GM18526 (cell line): ENCODE data around the gene S100P.

Experiments
- POLR2A ChIP-seq: IDR thresholded peaks from 3 replicates; pipeline ENCODE4 v1.6.1; 2011; ENCODE audit not compliant: insufficient read length; ENCODE audit errors: extremely low read depth

Gene S100P

GRCh38 chr4:6693231-6694176 lies at the start of gene S100P:
Gene S100P, plus strand, starts transcription at chr4:6693878. Its CDS starts 55 bp downstream, at chr4:6693933.
- no peak for TF ChIP-seq POLR2A

- no peak for TF ChIP-seq POLR2A
Observed at GRCh38 chr4:6644792-6645530, 48.7 kb upstream of the S100P start.

DNA sequence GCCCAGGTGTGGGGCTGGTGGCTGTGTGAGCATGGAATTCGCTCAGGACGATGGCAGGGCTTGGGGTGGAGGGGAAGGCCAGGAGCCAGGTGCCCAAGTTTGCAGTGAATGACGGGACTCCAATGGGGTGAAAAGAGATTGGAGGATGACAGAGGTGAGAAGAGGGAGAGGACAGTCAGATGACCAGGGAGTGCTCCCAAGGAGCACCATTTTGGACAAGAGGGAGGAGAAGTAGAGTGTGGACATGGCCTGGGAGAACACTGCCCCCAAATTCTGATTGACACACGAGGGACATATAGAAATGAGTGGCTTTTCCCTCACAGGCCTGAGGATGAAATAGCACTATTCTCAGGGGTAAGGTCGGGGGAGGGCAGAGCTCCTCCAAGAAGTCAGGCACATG lies 46.5 kb upstream of the S100P start:
- no peak for TF ChIP-seq POLR2A

DNA sequence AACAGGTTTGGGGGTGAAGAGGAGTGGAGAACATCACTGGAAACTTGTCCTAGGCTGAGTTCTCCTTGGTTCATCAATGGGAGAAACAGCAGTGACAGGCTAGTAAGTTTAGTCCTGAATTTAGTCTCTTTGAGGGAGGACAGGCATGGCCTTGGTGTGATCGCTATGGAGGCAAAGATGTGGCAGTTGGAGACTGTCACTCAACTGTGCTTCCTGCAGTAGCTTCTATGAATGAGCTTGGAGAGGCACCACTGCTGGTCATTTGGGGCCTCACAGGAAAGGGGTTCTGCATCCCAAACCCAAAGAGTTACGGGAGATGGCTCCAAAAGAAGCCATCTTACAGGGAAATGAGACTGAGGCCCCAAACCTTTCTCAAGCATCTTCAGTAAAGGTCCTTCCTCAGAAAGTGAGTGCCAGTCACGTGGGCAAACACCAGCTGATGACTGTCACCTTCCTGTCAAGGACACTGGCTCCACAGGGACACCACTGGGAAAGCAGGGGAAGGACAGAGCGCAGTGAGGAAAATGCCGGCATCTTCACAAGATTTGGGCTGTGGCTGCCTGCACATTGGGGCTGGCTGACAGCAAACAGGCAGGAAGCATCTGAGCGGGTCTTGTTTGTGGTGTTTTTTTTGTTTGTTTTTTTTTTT lies 46.0 kb upstream of the S100P start:
- TF ChIP-seq POLR2A = no peak

- no peak for TF ChIP-seq POLR2A
Observed at GRCh38 chr4:6649216-6649615, 44.5 kb upstream of the S100P start.

- TF ChIP-seq POLR2A = no peak
Observed at GRCh38 chr4:6655924-6656323, 37.8 kb upstream of the S100P start.

DNA sequence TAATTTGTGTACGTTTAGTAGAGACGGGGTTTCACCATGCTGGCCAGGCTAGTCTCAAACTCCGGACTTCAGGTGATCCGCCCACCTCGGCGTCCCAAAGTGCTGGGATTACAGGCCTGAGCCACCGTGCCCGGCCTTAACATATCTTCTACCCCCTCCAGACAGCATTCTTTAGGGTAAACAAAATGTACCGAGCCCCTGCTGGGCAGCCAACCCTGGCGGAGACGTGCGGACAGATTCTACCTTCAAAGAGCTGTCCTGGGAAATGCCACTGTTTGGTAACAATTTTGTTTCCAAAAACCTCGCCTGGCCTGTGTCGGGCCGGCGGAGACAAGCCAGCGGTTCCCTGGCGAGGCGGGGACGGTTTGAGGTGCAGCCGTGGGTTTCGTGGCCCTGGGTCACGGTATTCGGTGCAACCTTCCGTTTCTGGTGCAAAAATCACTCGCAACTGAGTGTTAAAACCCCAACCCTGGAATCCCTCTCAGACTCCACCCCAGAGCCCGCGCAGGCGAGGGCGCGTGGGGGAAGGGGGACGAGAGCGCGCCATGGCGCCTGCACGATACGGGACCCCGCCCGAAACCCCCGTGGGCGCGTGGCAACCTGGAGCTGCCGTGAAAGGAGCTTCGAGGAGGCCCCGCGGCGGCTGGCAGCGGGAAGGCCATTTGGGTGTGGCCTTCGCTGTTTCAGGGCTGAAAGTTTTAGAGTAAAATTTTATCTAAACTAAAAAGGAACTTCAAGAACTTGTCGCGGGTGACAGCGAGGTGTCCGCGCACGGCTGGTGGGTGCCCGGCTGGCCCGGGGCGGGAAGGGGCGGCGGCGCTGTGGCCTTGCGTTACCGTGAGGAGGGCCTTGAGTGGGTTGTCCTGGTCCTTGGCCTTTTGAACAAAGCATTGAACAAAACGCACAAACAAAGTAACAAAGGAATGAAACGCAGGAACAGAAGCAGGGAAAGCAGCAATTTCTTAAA lies 36.2 kb upstream of the S100P start:
- no peak for TF ChIP-seq POLR2A

GRCh38 chr4:6658209-6658595 lies 35.5 kb upstream of the S100P start:
- TF ChIP-seq POLR2A = no peak

DNA sequence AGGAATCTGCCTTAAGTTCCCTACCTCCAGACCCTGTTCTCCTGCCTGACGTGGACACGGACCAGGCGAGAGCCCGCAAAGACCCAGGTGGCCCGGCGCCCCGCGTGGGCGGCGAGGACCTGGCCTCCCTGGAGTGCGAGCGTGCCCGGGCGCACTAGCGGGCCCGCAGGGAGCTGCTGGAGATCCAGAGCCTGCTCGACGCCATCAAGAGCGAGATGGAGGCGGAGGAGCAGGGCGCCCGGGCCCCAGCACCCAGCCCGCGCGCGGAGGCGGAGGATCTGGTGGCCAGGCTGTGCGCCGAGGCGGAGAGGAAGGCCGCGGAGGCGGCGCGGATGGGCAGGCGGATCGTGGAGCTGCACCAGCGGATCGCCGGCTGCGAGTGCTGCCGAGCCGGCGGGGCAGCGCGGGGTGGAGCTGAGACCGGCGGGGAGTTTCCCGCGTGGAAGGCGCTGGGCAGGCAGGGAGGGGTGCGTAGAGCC lies 35.0 kb upstream of the S100P start:
- no peak for TF ChIP-seq POLR2A

- no peak for TF ChIP-seq POLR2A
Observed at GRCh38 chr4:6659897-6660296, 33.8 kb upstream of the S100P start.

DNA sequence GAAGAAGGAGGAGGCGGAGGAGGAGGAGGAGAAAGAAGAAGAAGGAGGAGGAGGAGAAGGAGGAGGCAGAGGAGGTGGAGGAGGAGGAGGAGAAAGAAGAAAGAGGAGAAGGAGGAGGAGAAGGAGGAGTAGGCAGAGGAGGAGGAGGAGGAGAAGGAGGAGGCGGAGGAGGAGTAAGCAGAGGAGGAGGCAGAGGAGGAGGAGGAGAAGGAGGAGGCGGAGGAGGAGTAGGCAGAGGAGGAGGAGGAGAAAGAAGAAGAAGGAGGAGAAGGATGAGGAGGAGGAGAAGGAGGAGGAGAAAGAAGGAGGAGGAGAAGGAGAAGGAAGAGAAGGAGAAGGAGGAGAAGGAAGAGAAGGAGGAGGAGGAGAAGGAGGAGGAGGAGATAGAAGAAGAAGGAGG lies 33.2 kb upstream of the S100P start:
- TF ChIP-seq POLR2A = no peak

DNA sequence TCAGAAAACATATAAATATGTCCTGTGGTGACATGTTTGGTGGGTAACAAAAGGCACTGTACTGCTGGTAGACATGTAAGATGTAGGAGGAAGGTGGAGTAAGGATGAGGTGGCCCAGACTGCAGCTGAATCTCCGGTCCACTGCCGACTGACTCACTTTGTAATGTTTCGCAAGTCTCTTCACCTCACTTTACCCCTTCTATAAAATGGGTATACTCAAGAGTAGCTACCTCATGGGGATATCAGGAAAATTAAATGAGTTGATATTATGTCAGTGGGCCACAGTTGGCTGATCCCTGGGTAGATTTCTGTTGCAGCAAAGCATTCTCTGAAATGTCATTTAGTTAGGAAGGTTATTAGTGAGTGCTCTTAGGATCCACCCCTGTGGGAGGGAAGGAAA lies 31.1 kb upstream of the S100P start:
- TF ChIP-seq POLR2A = no peak

DNA sequence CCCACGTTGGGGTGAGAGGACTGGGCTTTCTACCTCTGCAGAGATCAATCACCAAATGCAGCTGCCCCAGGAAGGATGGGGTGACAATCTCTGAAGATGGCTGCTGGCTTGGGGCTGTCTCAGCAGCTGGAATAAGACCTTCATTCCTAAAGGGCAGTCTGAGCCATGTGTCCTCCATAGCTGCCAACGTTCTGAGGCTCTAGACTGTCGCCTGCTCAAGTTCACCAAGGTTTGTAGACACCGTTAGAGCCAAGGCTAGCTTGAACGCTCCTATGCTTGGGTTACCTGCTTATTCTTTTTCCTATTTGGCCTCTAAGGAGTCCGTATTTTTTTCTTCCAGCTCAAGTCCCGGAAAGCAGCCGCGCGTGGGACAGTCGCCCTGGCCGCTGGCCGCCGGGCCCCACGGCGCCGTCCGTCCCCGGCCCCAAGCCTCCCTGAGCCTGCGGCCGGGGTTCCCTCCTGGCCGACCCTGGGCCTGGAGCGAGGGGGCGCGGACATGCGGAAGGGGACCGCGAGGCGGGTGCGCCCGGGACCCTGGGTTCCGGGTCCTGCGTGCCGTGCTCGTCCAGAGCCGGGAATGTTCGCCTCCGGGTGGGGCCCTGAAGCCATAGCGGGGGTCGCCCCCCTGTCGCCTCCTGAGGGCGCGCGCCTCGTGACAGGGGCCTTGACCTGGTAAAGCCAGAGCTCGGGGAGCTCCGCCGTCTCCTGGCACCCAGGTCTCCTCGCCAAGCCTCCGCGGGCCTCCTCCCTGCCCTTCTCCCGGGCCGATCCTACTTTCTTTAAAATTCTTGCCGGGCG lies 29.9 kb upstream of the S100P start:
- no peak for TF ChIP-seq POLR2A

DNA sequence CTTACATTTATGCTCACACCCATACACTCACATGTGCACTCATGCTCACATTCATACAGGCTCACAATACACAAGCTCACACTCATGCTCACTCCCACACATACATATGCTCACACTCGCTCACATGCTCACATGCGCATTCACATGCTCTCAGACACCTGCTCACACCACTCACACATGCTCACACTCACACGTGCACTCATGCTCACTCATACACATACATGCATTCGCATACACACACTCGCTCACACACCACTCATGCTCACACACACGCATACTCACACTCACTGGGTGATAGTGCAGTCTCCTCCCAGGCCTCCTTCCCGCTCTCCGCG lies 28.4 kb upstream of the S100P start:
- TF ChIP-seq POLR2A = no peak

DNA sequence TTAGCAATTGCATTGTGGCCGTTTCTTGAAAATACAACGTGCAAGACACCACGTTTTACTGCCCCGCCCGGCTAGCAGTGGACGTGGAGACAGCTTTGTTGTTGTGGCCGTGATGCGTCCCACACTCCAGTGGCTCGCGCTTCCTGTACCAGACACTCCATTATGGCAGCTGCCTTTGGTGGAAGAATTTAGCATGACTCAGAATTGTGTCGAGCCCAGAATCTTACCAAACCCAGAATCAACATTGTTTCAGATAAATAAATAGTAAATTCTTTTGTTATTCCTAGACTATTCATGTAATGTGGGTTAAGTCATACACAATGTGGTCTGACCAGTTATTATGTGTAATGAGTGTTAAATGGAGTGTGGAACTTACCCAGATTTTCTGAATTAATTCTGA lies 25.3 kb upstream of the S100P start:
- no peak for TF ChIP-seq POLR2A
